DND-41 (cell line): ENCODE measurements around the gene THRB.

Source experiments
- EZH2 ChIP-seq: IDR thresholded peaks from 3 replicates; pipeline ENCODE4 v1.6.1; 2012; ENCODE audit warnings: borderline replicate concordance, low read depth, mild to moderate bottlenecking, moderate library complexity, low read length, inconsistent platforms; ENCODE audit not compliant: severe bottlenecking
- TF ChIP-seq, protein P1 (sequence below): IDR thresholded peaks from 2 replicates; pipeline ENCODE4 v1.5.1; 2012; ENCODE audit warnings: borderline replicate concordance, low read length, moderate library complexity, mild to moderate bottlenecking; ENCODE audit not compliant: poor library complexity, severe bottlenecking; ENCODE audit errors: extremely low read depth

DNA sequence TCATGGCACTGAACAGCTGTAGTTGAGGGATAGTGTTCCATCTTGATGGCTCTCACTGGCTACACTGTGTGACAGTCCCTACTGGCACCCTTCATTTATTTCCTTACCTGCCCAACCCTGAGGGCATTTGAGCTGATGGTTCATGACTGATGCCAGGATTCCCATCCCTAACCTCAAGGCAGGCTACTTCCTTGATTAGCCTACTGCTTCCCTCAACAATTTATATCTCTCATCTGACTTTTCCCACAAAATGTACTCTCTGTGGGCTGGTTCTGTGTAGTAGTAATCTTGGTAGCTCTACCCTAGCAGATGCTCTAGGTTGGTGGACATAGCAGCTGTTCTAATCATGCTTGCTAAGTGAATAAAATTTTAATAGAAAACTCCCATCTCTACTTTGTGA lies 106.0 kb downstream of the THRB start:
- no peak for TF ChIP-seq EZH2
- TF ChIP-seq, protein P1, sequence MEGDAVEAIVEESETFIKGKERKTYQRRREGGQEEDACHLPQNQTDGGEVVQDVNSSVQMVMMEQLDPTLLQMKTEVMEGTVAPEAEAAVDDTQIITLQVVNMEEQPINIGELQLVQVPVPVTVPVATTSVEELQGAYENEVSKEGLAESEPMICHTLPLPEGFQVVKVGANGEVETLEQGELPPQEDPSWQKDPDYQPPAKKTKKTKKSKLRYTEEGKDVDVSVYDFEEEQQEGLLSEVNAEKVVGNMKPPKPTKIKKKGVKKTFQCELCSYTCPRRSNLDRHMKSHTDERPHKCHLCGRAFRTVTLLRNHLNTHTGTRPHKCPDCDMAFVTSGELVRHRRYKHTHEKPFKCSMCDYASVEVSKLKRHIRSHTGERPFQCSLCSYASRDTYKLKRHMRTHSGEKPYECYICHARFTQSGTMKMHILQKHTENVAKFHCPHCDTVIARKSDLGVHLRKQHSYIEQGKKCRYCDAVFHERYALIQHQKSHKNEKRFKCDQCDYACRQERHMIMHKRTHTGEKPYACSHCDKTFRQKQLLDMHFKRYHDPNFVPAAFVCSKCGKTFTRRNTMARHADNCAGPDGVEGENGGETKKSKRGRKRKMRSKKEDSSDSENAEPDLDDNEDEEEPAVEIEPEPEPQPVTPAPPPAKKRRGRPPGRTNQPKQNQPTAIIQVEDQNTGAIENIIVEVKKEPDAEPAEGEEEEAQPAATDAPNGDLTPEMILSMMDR: no peak
